ENCODE data around the gene KRT9. TPM values are rescaled to one million over a fixed set of nuclear protein-coding genes. Genes with fewer than 3 reads are reported as not detected.

KRT9 gene
- total and polyA plus RNA-seq, 2 of the 13 experiments (the other 11 are each of a cell fraction or from before 2014, with no cell fraction given), result not detected

DNA sequence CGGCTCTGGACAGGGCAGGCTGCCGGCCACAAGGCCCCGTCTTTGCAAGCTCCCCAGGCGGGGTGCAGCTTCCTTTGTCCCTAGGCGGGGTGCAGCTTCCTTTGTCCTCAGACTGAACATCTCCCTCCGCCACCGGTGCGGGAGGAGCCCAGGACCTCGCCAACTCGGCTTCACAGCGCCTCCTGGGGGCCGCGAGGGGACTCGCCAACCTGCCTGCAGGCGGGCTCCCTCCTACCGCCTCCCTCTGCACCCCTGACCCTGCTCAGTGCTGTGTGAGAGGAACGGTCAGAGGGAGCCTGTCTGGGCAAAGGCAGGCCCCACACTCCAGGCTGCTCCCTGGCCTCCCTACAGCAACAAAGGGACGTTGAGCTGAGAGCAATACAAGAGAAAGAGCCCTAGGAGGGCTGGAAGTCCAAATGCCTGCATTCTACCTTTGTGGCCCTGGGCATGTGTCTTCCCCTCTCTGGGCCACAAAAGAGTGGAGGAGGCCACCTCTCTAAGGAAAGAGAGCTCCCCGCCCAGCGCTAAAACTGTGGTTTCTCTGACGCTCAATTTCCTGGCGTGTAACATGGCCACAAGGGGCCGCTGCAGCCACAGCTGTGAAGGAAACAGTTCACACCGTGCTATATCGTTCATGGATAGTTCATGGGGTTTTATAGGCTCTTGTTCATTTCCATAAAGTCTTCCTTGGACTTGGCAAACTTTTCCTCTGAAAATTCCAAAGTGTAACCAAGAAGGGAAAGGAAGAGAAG lies 22.8 kb downstream of the KRT9 start (continued):
- no peak for TF ChIP-seq KAT2B (IDR thresholded peaks at IDR 0.05; ENCODE audit: borderline replicate concordance, low read depth, low read length)
- no peak for TF ChIP-seq HDAC1 (CRISPR knock-in tag; IDR thresholded peaks at IDR 0.05)
- TF ChIP-seq PRPF4 (IDR thresholded peaks at IDR 0.05; ENCODE audit: low read depth, low read length, poor library complexity, severe bottlenecking), result no peak
- TF ChIP-seq ZNF451 (CRISPR knock-in tag; IDR thresholded peaks at IDR 0.05), result 0 out of 2 replicates have a peak, but pooled peaks have one; percentile 63
- no peak for TF ChIP-seq NPAS2 (CRISPR knock-in tag; IDR thresholded peaks at IDR 0.05; ENCODE audit: borderline replicate concordance)
- peak; percentile 36 for TF ChIP-seq ZNF230 (CRISPR knock-in tag; IDR thresholded peaks at IDR 0.05)
- TF ChIP-seq ZNF12 (CRISPR knock-in tag; IDR thresholded peaks at IDR 0.05), result no peak
- TF ChIP-seq ZNF33A (CRISPR knock-in tag; IDR thresholded peaks at IDR 0.05; ENCODE audit: borderline replicate concordance), result no peak
- 0 out of 2 replicates have a peak, but pooled peaks have one; percentile 10 for TF ChIP-seq NCOA2 (CRISPR knock-in tag; IDR thresholded peaks at IDR 0.05)
- peak; percentile 79 for TF ChIP-seq ZNF263 (CRISPR knock-in tag; IDR thresholded peaks at IDR 0.05)
- TF ChIP-seq TAF1 (CRISPR knock-in tag; IDR thresholded peaks at IDR 0.05), result no peak; the same call in 1 of the 2 replicates
- no peak for TF ChIP-seq GABPA (IDR thresholded peaks at IDR 0.05; ENCODE audit: low read depth, low read length)
- no peak for TF ChIP-seq GABPA (CRISPR knock-in tag; IDR thresholded peaks at IDR 0.05; ENCODE audit: low read depth)
- no peak for TF ChIP-seq RERE (CRISPR knock-in tag; IDR thresholded peaks at IDR 0.05; ENCODE audit: low read depth)
- TF ChIP-seq CREM (IDR thresholded peaks at IDR 0.05), result no peak; the same call in 1 of the 2 replicates
- TF ChIP-seq CREM (CRISPR knock-in tag; IDR thresholded peaks at IDR 0.05), result no peak
- no peak for TF ChIP-seq ZNF652 (CRISPR knock-in tag; IDR thresholded peaks at IDR 0.05; ENCODE audit: borderline replicate concordance, low read depth)
- peak; percentile 89 for TF ChIP-seq ZSCAN22 (CRISPR knock-in tag; IDR thresholded peaks at IDR 0.05)
- 0 out of 2 replicates have a peak, but pooled peaks have one; percentile 85 for TF ChIP-seq ZNF619 (CRISPR knock-in tag; IDR thresholded peaks at IDR 0.05)
- TF ChIP-seq ZNF326 (CRISPR knock-in tag; IDR thresholded peaks at IDR 0.05; ENCODE audit: borderline replicate concordance), result no peak
- no peak; the same call in none of the 2 replicates for TF ChIP-seq ETV6 (CRISPR knock-in tag; conservative IDR thresholded peaks at IDR 0.05)
- TF ChIP-seq ZNF260 (CRISPR knock-in tag; IDR thresholded peaks at IDR 0.05; ENCODE audit: borderline replicate concordance, low read depth), result no peak
- TF ChIP-seq ZNF550 (CRISPR knock-in tag; IDR thresholded peaks at IDR 0.05; ENCODE audit: borderline replicate concordance), result no peak
- TF ChIP-seq NR2C2 (CRISPR knock-in tag; IDR thresholded peaks at IDR 0.05; ENCODE audit: borderline replicate concordance), result peak; percentile 36; the same call in 1 of the 2 replicates
- TF ChIP-seq GTF3A (CRISPR knock-in tag; conservative IDR thresholded peaks at IDR 0.05), result 0 out of 2 replicates have a peak, but pooled peaks have one; percentile 67
- TF ChIP-seq ZNF44 (CRISPR knock-in tag; IDR thresholded peaks at IDR 0.05), result 0 out of 2 replicates have a peak, but pooled peaks have one; percentile 35
- TF ChIP-seq ZIK1 (CRISPR knock-in tag; IDR thresholded peaks at IDR 0.05; ENCODE audit: borderline replicate concordance, low read depth), result peak; percentile 88; the same call in 1 of the 2 replicates
- TF ChIP-seq FOXP1 (IDR thresholded peaks at IDR 0.05), result no peak
- peak; percentile 10; the same call in 1 of the 2 replicates for TF ChIP-seq FOXP1 (CRISPR knock-in tag; IDR thresholded peaks at IDR 0.05)

Data from HepG2 (cell line).